K562 (cell line): ENCODE data around the gene TLDC2. TPM values are rescaled to one million over a fixed set of nuclear protein-coding genes. Genes with fewer than 3 reads are reported as not detected.
A peak's percentile ranks its signal among the peaks of the same experiment; 100 is the strongest.

ENCODE experiments used
- ARID2 ChIP-seq: fragments of 450-650 bp; IDR thresholded peaks from 2 replicates; pipeline ENCODE4 v1.6.1; 2017; ENCODE audit warnings: antibody characterized with exemption, mild to moderate bottlenecking
- CBFB ChIP-seq: sonication (generic); formaldehyde crosslinking; IDR thresholded peaks from 2 replicates; pipeline ENCODE4 v1.4.0; 2020; ENCODE audit warnings: mild to moderate bottlenecking, missing genetic modification reagents
- CREB1 ChIP-seq, 2 experiments: sonication (generic) in 1 of 2; formaldehyde crosslinking in 1 of 2; IDR thresholded peaks; 2 replicates each; pipeline versions ENCODE4 v1.6.1 to v1.8.0; 2012 to 2022; ENCODE audit warnings: inconsistent platforms in 1 of 2, mild to moderate bottlenecking in 1 of 2, missing genetic modification reagents in 1 of 2, moderate library complexity in 1 of 2
- ELF4 ChIP-seq: fragments of 450-650 bp; formaldehyde crosslinking; IDR thresholded peaks from 2 replicates; pipeline ENCODE4 v1.4.0; 2022; ENCODE audit warnings: missing genetic modification characterization
- ETS2 ChIP-seq: IDR thresholded peaks from 2 replicates; pipeline ENCODE4 v1.6.1; 2016; ENCODE audit warnings: borderline replicate concordance, missing genetic modification characterization, mild to moderate bottlenecking, moderate library complexity, missing compliant biosample characterization; ENCODE audit not compliant: poor library complexity, severe bottlenecking
- MAFF ChIP-seq: IDR thresholded peaks from 2 replicates; pipeline ENCODE4 v1.6.1; 2012; ENCODE audit warnings: low read length, improper control_type of control experiment
- MEF2D ChIP-seq: conservative IDR thresholded peaks from 2 replicates; pipeline ENCODE4 v1.6.1; 2016; ENCODE audit warnings: low read depth, missing genetic modification characterization, missing compliant biosample characterization
- NBN ChIP-seq: fragments of 450-650 bp; IDR thresholded peaks from 2 replicates; pipeline ENCODE4 v1.6.1; 2016; ENCODE audit warnings: low read depth, mild to moderate bottlenecking
- RBFOX2 ChIP-seq: fragments of 200-400 bp; formaldehyde crosslinking; IDR thresholded peaks from 2 replicates; pipeline ENCODE4 v1.6.1; 2017; ENCODE audit warnings: low read depth, mild to moderate bottlenecking, low read length, moderate library complexity
- SMARCC2 ChIP-seq: fragments of 450-650 bp; IDR thresholded peaks from 2 replicates; pipeline ENCODE4 v1.6.1; 2017; ENCODE audit warnings: antibody characterized with exemption, moderate library complexity, mild to moderate bottlenecking, low read depth
- ZNF23 ChIP-seq: fragments of 250-450 bp; sonication (Bioruptor Pico); IDR thresholded peaks from 2 replicates; pipeline ENCODE4 v1.4.0; 2020; ENCODE audit warnings: mild to moderate bottlenecking
- ZNF253 ChIP-seq: fragments of 250-450 bp; sonication (Bioruptor Pico); conservative IDR thresholded peaks from 2 replicates; pipeline ENCODE4 v1.6.1; 2021; ENCODE audit warnings: mild to moderate bottlenecking
- ZNF586 ChIP-seq: fragments of 450-650 bp; formaldehyde crosslinking; conservative IDR thresholded peaks from 2 replicates; pipeline ENCODE4 v1.4.0; 2020; ENCODE audit warnings: mild to moderate bottlenecking, moderate library complexity
- ZNF707 ChIP-seq: fragments of 250-450 bp; sonication (Bioruptor Pico); conservative IDR thresholded peaks from 2 replicates; pipeline ENCODE4 v1.8.0; 2022; ENCODE audit warnings: inconsistent platforms, mild to moderate bottlenecking, moderate library complexity
- ZNF717 ChIP-seq: fragments of 250-450 bp; sonication (Bioruptor Pico); IDR thresholded peaks from 2 replicates; pipeline ENCODE4 v1.5.0; 2021
- ZNF76 ChIP-seq: fragments of 250-450 bp; sonication (Bioruptor Pico); IDR thresholded peaks from 2 replicates; pipeline ENCODE4 v1.4.0; 2020; ENCODE audit warnings: mild to moderate bottlenecking, moderate library complexity, borderline replicate concordance
- polyA plus RNA-seq, 8 experiments: library from polyadenylated mRNA; depleted of rRNA in 4 of 8; stranded (reverse) in 5 of 8; unstranded in 3 of 8; fragments of >200 nt; fragmentation: Nextera tagmentation in 2 of 8; fragmentation: Illumina TruSeq in 1 of 8; extraction: Ambion mirVana in 2 of 8; extraction: Trizol in 1 of 8; gene quantifications; 2 replicates each; pipeline versions ENCODE4 v1.2.1 to v1.2.3, GENCODE V29; 2011 to 2014; ENCODE audit warnings: inconsistent platforms in 1 of 8, missing spikeins in 1 of 8
- total RNA-seq, 7 experiments: library from RNA; depleted of rRNA in 6 of 7; stranded (reverse); fragments of >200 nt in 6 of 7; fragmentation: Illumina TruSeq in 2 of 7; extraction: Trizol in 2 of 7; gene quantifications; 2 replicates each; pipeline versions ENCODE4 v1.2.1 to v1.2.3, GENCODE V29; 2011 to 2021; ENCODE audit warnings: low replicate concordance in 1 of 7
- TF ChIP-seq, protein P1 (sequence below): fragments of 450-650 bp; IDR thresholded peaks from 2 replicates; pipeline ENCODE4 v1.6.1; 2016
- TF ChIP-seq, protein P2 (sequence below): fragments of 250-450 bp; sonication (Bioruptor Pico); IDR thresholded peaks from 2 replicates; pipeline ENCODE4 v1.5.1; 2021; ENCODE audit warnings: mild to moderate bottlenecking
- TF ChIP-seq, protein P3 (sequence below): sonication (generic); formaldehyde crosslinking; IDR thresholded peaks from 2 replicates; pipeline ENCODE4 v1.8.0; 2023; ENCODE audit warnings: mild to moderate bottlenecking, missing genetic modification reagents
- TF ChIP-seq, protein P4 (sequence below): fragments of 450-650 bp; formaldehyde crosslinking; IDR thresholded peaks from 2 replicates; pipeline ENCODE4 v1.4.0; 2020; ENCODE audit warnings: mild to moderate bottlenecking, moderate library complexity
- TF ChIP-seq, protein P5 (sequence below), 2 experiments: IDR thresholded peaks in 1 of 2; conservative IDR thresholded peaks in 1 of 2; 2 replicates each; pipeline ENCODE4 v1.6.1; 2016; ENCODE audit warnings: low read depth in 2 of 2, mild to moderate bottlenecking in 1 of 2, missing compliant biosample characterization in 1 of 2, missing genetic modification characterization in 1 of 2, moderate library complexity in 1 of 2

TLDC2 gene
- total and polyA plus RNA-seq, 9 of the 15 experiments (the other 6 are each of a cell fraction or from before 2014, with no cell fraction given) = not detected

DNA sequence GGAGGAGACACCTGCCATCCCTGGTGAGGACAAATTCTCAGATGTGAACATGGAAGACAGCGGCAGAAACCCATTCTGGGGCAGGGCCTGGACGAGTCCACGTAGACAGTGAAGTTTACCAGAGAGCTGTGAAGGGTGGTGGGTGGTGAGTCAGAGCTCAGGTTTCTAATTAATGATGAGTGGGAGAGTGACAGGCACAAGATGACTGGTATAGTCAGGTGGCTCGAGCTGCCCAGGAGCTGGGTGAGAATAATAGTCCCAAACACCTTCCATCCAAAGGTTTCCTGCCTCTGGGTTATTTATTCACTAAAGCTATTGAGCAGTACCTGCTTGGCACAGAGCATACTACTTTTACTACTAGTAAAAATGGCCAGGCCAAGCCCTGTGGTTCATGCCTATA, 6.0 kb downstream of the TLDC2 start (continued):
- TF ChIP-seq MAFF = no peak
- no peak for TF ChIP-seq ZNF253 (CRISPR knock-in tag)
- no peak for TF ChIP-seq RBFOX2
- TF ChIP-seq ZNF586 (CRISPR knock-in tag) = no peak
- TF ChIP-seq ZNF76 (CRISPR knock-in tag) = no peak
- TF ChIP-seq CREB1 (IDR thresholded peaks at IDR 0.05) = no peak
- TF ChIP-seq CREB1 (CRISPR knock-in tag; IDR thresholded peaks at IDR 0.05) = no peak
- TF ChIP-seq, protein P1, sequence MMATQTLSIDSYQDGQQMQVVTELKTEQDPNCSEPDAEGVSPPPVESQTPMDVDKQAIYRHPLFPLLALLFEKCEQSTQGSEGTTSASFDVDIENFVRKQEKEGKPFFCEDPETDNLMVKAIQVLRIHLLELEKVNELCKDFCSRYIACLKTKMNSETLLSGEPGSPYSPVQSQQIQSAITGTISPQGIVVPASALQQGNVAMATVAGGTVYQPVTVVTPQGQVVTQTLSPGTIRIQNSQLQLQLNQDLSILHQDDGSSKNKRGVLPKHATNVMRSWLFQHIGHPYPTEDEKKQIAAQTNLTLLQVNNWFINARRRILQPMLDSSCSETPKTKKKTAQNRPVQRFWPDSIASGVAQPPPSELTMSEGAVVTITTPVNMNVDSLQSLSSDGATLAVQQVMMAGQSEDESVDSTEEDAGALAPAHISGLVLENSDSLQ = peak; percentile 82
- no peak for TF ChIP-seq ETS2 (tag)
- no peak for TF ChIP-seq MEF2D (tag)
- TF ChIP-seq, protein P2, sequence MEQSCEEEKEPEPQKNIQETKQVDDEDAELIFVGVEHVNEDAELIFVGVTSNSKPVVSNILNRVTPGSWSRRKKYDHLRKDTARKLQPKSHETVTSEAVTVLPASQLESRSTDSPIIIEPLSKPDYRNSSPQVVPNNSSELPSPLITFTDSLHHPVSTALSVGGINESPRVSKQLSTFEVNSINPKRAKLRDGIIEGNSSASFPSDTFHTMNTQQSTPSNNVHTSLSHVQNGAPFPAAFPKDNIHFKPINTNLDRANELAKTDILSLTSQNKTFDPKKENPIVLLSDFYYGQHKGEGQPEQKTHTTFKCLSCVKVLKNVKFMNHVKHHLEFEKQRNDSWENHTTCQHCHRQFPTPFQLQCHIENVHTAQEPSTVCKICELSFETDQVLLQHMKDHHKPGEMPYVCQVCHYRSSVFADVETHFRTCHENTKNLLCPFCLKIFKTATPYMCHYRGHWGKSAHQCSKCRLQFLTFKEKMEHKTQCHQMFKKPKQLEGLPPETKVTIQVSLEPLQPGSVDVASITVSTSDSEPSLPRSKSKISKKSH (CRISPR knock-in tag) = no peak
- TF ChIP-seq ELF4 = no peak
- no peak for TF ChIP-seq ZNF707 (CRISPR knock-in tag)
- no peak for TF ChIP-seq ARID2
- TF ChIP-seq ZNF23 (CRISPR knock-in tag) = no peak
- TF ChIP-seq, protein P3, sequence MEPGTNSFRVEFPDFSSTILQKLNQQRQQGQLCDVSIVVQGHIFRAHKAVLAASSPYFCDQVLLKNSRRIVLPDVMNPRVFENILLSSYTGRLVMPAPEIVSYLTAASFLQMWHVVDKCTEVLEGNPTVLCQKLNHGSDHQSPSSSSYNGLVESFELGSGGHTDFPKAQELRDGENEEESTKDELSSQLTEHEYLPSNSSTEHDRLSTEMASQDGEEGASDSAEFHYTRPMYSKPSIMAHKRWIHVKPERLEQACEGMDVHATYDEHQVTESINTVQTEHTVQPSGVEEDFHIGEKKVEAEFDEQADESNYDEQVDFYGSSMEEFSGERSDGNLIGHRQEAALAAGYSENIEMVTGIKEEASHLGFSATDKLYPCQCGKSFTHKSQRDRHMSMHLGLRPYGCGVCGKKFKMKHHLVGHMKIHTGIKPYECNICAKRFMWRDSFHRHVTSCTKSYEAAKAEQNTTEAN (CRISPR knock-in tag) = no peak
- TF ChIP-seq, protein P4, sequence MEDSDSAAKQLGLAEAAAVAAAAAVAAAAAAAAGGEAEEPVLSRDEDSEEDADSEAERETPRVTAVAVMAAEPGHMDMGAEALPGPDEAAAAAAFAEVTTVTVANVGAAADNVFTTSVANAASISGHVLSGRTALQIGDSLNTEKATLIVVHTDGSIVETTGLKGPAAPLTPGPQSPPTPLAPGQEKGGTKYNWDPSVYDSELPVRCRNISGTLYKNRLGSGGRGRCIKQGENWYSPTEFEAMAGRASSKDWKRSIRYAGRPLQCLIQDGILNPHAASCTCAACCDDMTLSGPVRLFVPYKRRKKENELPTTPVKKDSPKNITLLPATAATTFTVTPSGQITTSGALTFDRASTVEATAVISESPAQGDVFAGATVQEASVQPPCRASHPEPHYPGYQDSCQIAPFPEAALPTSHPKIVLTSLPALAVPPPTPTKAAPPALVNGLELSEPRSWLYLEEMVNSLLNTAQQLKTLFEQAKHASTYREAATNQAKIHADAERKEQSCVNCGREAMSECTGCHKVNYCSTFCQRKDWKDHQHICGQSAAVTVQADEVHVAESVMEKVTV = no peak
- no peak for TF ChIP-seq CBFB (CRISPR knock-in tag)
- TF ChIP-seq SMARCC2 = no peak
- no peak for TF ChIP-seq NBN
- TF ChIP-seq, protein P5, sequence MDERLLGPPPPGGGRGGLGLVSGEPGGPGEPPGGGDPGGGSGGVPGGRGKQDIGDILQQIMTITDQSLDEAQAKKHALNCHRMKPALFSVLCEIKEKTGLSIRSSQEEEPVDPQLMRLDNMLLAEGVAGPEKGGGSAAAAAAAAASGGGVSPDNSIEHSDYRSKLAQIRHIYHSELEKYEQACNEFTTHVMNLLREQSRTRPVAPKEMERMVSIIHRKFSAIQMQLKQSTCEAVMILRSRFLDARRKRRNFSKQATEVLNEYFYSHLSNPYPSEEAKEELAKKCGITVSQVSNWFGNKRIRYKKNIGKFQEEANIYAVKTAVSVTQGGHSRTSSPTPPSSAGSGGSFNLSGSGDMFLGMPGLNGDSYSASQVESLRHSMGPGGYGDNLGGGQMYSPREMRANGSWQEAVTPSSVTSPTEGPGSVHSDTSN (CRISPR knock-in tag; IDR thresholded peaks at IDR 0.05; ENCODE audit: low read depth) = no peak
- TF ChIP-seq, protein P5 (tag; conservative IDR thresholded peaks at IDR 0.05; ENCODE audit: low read depth) = 0 out of 2 replicates have a peak, but pooled peaks have one; percentile 35
- TF ChIP-seq ZNF717 (CRISPR knock-in tag) = no peak
